K562 (cell line): ENCODE results near the gene CIB2. TPM values are rescaled to one million over a fixed set of nuclear protein-coding genes. Genes with fewer than 3 reads are reported as not detected.

Experiments
- ATAC-seq: fragments of 200-7000 bp; cut with Tn5 transposase; 3 replicates; pipeline ENCODE4 v1.9.1; 2020; ENCODE audit warnings: moderate library complexity
- BruUV-seq: library from RNA; stranded (reverse); fragments of 400-500 nt; replicated peaks from 2 replicates; lab custom pipeline; 2021; lab: Mats Ljungman, UMichigan
- CTCF ChIA-PET: fragments of 300-600 bp; formaldehyde crosslinking; extraction: SDS; loops from one replicate; lab custom pipeline; 2021; ENCODE audit warnings: low intra/inter-chr PET ratio; lab: Yijun Ruan, JAX
- POLR2A ChIA-PET: fragments of 300-600, 350-650 bp; sonication (Branson Sonifier 250); formaldehyde crosslinking; extraction: SDS; loops from one replicate; lab custom pipeline; 2021; ENCODE audit warnings: antibody characterized with exemption, inconsistent platforms; lab: Yijun Ruan, JAX
- DNase-seq, 4 experiments: peaks; one replicate each; pipeline versions ENCODE4 v3.0.0 to v3.0.0-alpha.2; 2011 to 2018; ENCODE audit warnings: low spot score in 3 of 4, mixed read lengths in 3 of 4; ENCODE audit errors: extremely low read depth in 1 of 4
- FAIRE-seq: peaks from 2 replicates; lab custom pipeline; 2011; peaks lifted over from hg19 to GRCh38; lab: Jason Lieb, UNC
- H2AFZ ChIP-seq: 2 replicates; pipeline ENCODE4 v1.6.0; 2011; ENCODE audit warnings: low read depth, low read length, control low read depth, inconsistent platforms
- H3K27ac ChIP-seq: fragments of 200-600 bp; 3 replicates; pipeline ENCODE4 v1.8.0; 2011; ENCODE audit warnings: low read depth, mild to moderate bottlenecking, control low read depth, inconsistent platforms, low read length, moderate library complexity, mixed read lengths; ENCODE audit errors: extremely low read depth
- H3K27me3 ChIP-seq, 2 experiments: fragments of 300-600 bp in 1 of 2; 2 replicates in 1 of 2; 3 replicates in 1 of 2; pipeline versions ENCODE4 v1.6.0 to v1.8.0; 2011; ENCODE audit warnings: inconsistent platforms in 2 of 2, low read length in 2 of 2, mild to moderate bottlenecking in 1 of 2, mixed read lengths in 1 of 2, moderate library complexity in 1 of 2; ENCODE audit not compliant: control insufficient read depth in 2 of 2, insufficient read depth in 2 of 2
- H3K36me3 ChIP-seq: fragments of 300-600 bp; 3 replicates; pipeline ENCODE4 v1.8.0; 2011; ENCODE audit warnings: mild to moderate bottlenecking, low read length, inconsistent platforms; ENCODE audit not compliant: control insufficient read depth, insufficient read depth
- H3K4me1 ChIP-seq, 2 experiments: fragments of 200-600 bp in 1 of 2; replicated peaks in 1 of 2; 2 replicates in 1 of 2; 3 replicates in 1 of 2; pipeline versions ENCODE4 v1.5.1 to v1.8.0; 2011; ENCODE audit warnings: inconsistent platforms in 2 of 2, low read length in 2 of 2, mild to moderate bottlenecking in 1 of 2, mixed read lengths in 1 of 2, moderate library complexity in 1 of 2; ENCODE audit not compliant: control insufficient read depth in 2 of 2, insufficient read depth in 2 of 2
- H3K4me2 ChIP-seq: 2 replicates; pipeline ENCODE4 v1.6.1; 2011; ENCODE audit warnings: low read length, control low read depth, inconsistent platforms, mixed read lengths; ENCODE audit not compliant: insufficient read depth
- H3K4me3 ChIP-seq: fragments of 200-600 bp; sonication (generic), shearing (Covaris generic); 2 replicates; pipeline ENCODE4 v1.5.1; 2016; ENCODE audit warnings: control low read depth, inconsistent platforms
- H3K79me2 ChIP-seq: fragments of 200-600 bp; 3 replicates; pipeline ENCODE4 v1.8.0; 2011; ENCODE audit warnings: low read length, inconsistent platforms; ENCODE audit not compliant: control insufficient read depth, insufficient read depth
- H3K9ac ChIP-seq, 2 experiments: 2 replicates each; pipeline versions ENCODE4 v1.6.0 to v1.6.1; 2011; ENCODE audit warnings: low read depth in 2 of 2, low read length in 2 of 2, control low read depth in 1 of 2, inconsistent platforms in 1 of 2, mild to moderate bottlenecking in 1 of 2, mixed read lengths in 1 of 2; ENCODE audit not compliant: insufficient read depth in 1 of 2
- H3K9me1 ChIP-seq: one replicate; pipeline ENCODE4 v1.6.0; 2011; ENCODE audit warnings: inconsistent platforms, mild to moderate bottlenecking, low read length, moderate library complexity; ENCODE audit not compliant: control insufficient read depth, insufficient read depth
- H3K9me3 ChIP-seq: replicated peaks from 2 replicates; pipeline ENCODE4 v1.5.1; 2011; ENCODE audit warnings: low read depth, low read length, inconsistent platforms; ENCODE audit not compliant: control insufficient read depth, insufficient read depth
- H4K20me1 ChIP-seq: replicated peaks from 2 replicates; pipeline ENCODE4 v1.6.1; 2011; ENCODE audit warnings: low read length, inconsistent platforms, mixed read lengths; ENCODE audit not compliant: control insufficient read depth, insufficient read depth
- ARNT ChIP-seq, 2 experiments: fragments of 450-650 bp; IDR thresholded peaks; 2 replicates each; pipeline ENCODE4 v1.6.1; 2016; ENCODE audit warnings: mild to moderate bottlenecking in 1 of 2
- ATF1 ChIP-seq, 2 experiments: fragments of 450-650 bp in 1 of 2; IDR thresholded peaks; 2 replicates each; pipeline ENCODE4 v1.6.1; 2016; ENCODE audit warnings: missing compliant biosample characterization in 1 of 2, missing genetic modification characterization in 1 of 2
- ATF3 ChIP-seq, 2 experiments: fragments of 450-650 bp in 1 of 2; sonication (generic) in 1 of 2; formaldehyde crosslinking in 1 of 2; IDR thresholded peaks in 1 of 2; conservative IDR thresholded peaks in 1 of 2; 2 replicates each; pipeline versions ENCODE4 v1.6.1 to v1.8.1; 2016 to 2023; ENCODE audit warnings: mild to moderate bottlenecking in 2 of 2, moderate library complexity in 2 of 2, inconsistent platforms in 1 of 2, missing genetic modification reagents in 1 of 2
- CBX3 ChIP-seq, 2 experiments: IDR thresholded peaks; 1 replicate in 1 of 2; 2 replicates in 1 of 2; pipeline ENCODE4 v1.6.1; 2012; ENCODE audit warnings: inconsistent platforms in 2 of 2, low read length in 2 of 2, borderline replicate concordance in 1 of 2, control low read depth in 1 of 2
- CEBPB ChIP-seq: fragments of 450-650 bp; IDR thresholded peaks from 2 replicates; pipeline ENCODE4 v1.6.1; 2016; ENCODE audit warnings: missing genetic modification characterization, missing compliant biosample characterization
- CEBPG ChIP-seq, 3 experiments: fragments of 200-800 bp in 1 of 3; sonication (Bioruptor generic) in 1 of 3; sonication (generic) in 1 of 3; formaldehyde crosslinking in 1 of 3; IDR thresholded peaks in 2 of 3; conservative IDR thresholded peaks in 1 of 3; 2 replicates each; pipeline versions ENCODE4 v1.6.1 to v1.8.0; 2016 to 2022; ENCODE audit warnings: missing compliant biosample characterization in 2 of 3, missing genetic modification characterization in 2 of 3, mild to moderate bottlenecking in 1 of 3, missing genetic modification reagents in 1 of 3
- ETV6 ChIP-seq, 3 experiments: fragments of 150-350 bp in 1 of 3; sonication (generic) in 1 of 3; formaldehyde crosslinking in 1 of 3; IDR thresholded peaks; 2 replicates each; pipeline versions ENCODE4 v1.6.1 to v1.8.0; 2014 to 2022; ENCODE audit warnings: borderline replicate concordance in 2 of 3, low read depth in 2 of 3, antibody characterized with exemption in 1 of 3, low read length in 1 of 3, mild to moderate bottlenecking in 1 of 3, missing genetic modification reagents in 1 of 3
- ZFPM2 ChIP-seq: fragments of 250-450 bp; sonication (Bioruptor Pico); IDR thresholded peaks from 2 replicates; pipeline ENCODE4 v1.5.1; 2022; ENCODE audit warnings: mild to moderate bottlenecking
- WGBS: fragments of 100-300 bp; shearing (Covaris generic); methylation state at CpG from one replicate; pipeline ENCODE4 v1.1.6; 2016; ENCODE audit warnings: low coverage, mixed read lengths; ENCODE audit not compliant: insufficient coverage; ENCODE audit errors: missing lambda C conversion rate; 5-methylcytosine and 5-hydroxymethylcytosine counted together
- in situ Hi-C: fragments of 300-500 bp; cut with MboI; formaldehyde crosslinking; loops from 4 replicates; pipeline ENCODE4 v1.15.0; 2018; ENCODE audit warnings: inconsistent platforms, mixed read lengths
- intact Hi-C: fragments of 100-400 bp; cut with micrococcal nuclease; formaldehyde crosslinking; loops from 2 replicates; pipeline ENCODE4 v1.14.2; 2022
- polyA plus RNA-seq, 8 experiments: library from polyadenylated mRNA; depleted of rRNA in 4 of 8; stranded (reverse) in 5 of 8; unstranded in 3 of 8; fragments of >200 nt; fragmentation: Nextera tagmentation in 2 of 8; fragmentation: Illumina TruSeq in 1 of 8; extraction: Ambion mirVana in 2 of 8; extraction: Trizol in 1 of 8; gene quantifications; 2 replicates each; pipeline versions ENCODE4 v1.2.1 to v1.2.3, GENCODE V29; 2011 to 2014; ENCODE audit warnings: inconsistent platforms in 1 of 8, missing spikeins in 1 of 8
- total RNA-seq, 7 experiments: library from RNA; depleted of rRNA in 6 of 7; stranded (reverse); fragments of >200 nt in 6 of 7; fragmentation: Illumina TruSeq in 2 of 7; extraction: Trizol in 2 of 7; gene quantifications; 2 replicates each; pipeline versions ENCODE4 v1.2.1 to v1.2.3, GENCODE V29; 2011 to 2021; ENCODE audit warnings: low replicate concordance in 1 of 7

CIB2 gene
- total and polyA plus RNA-seq, 9 of the 15 experiments (the other 6 are each of a cell fraction or from before 2014, with no cell fraction given), result 1.5 to 37.4 (median 19.4) TPM

- no TSS peak for BruUV-seq
- peaks cover 2% of the 10 kb centered on the region for H4K20me1 ChIP-seq
- no peak overlapping the region for H3K4me3 ChIP-seq
- peak; percentile 11 for FAIRE-seq
- no peak overlapping the region for H3K27ac ChIP-seq
- peak in 1 of 4 experiments; percentile 17 for DNase-seq
- H3K27me3 ChIP-seq, result no peaks in the 10 kb centered on the region
- no peaks in the 10 kb centered on the region for H3K9me3 ChIP-seq
- peaks cover 20 to 23% of the 10 kb centered on the region in 2 experiments; a peak in 4 of 5 replicates for H3K4me1 ChIP-seq
- POLR2A ChIA-PET, result interaction anchor here (0.7 to 1.6 kb wide), 5 partner anchors 9 to 85 kb away, joined by 3 to 6 read pairs (median 3); no protein-coding TSS in a partner anchor
- no peak for ATAC-seq
- H3K9me1 ChIP-seq, result no peaks in the 10 kb centered on the region
- TF ChIP-seq CBX3 (IDR thresholded peaks at IDR 0.05; ENCODE audit: borderline replicate concordance in 1 of 2, low read length in 2 of 2) (no peak), CEBPG (CRISPR knock-in tag; IDR thresholded peaks at IDR 0.05) (0 out of 2 replicates have a peak, but pooled peaks have one; percentile 26), CEBPG (tag; conservative IDR thresholded peaks at IDR 0.05 in 1 of 2, IDR thresholded peaks at IDR 0.05 in 1 of 2) (peak in 1 of 2 experiments; percentile 31; a peak in 1 of 4 replicates), CEBPB (tag) (peak; percentile 77), ATF1 (CRISPR knock-in tag; IDR thresholded peaks at IDR 0.05) (no peak), ATF1 (tag; IDR thresholded peaks at IDR 0.05) (0 out of 2 replicates have a peak, but pooled peaks have one; percentile 7), ARNT (IDR thresholded peaks at IDR 0.05) (peak in 1 of 2 experiments; percentile 34; a peak in 1 of 4 replicates), ETV6 (IDR thresholded peaks at IDR 0.05; ENCODE audit: borderline replicate concordance in 1 of 2, low read depth in 2 of 2, low read length in 1 of 2) (no peak), ETV6 (CRISPR knock-in tag; IDR thresholded peaks at IDR 0.05; ENCODE audit: borderline replicate concordance) (no peak), ZFPM2 (CRISPR knock-in tag) (no peak), ATF3 (IDR thresholded peaks at IDR 0.05) (peak; percentile 33; the same call in 1 of the 2 replicates), ATF3 (CRISPR knock-in tag; conservative IDR thresholded peaks at IDR 0.05) (no peak)
- TF ChIP-seq, all 486 proteins: peak for 5
- Histone ChIP-seq H3K79me2 (peaks cover 23% of the 10 kb centered on the region), H3K36me3 (peaks cover 6% of the 10 kb centered on the region; the same call in 1 of the 3 replicates), H2AFZ (0 out of 2 replicates have a peak overlapping the region, but pooled peaks have one; percentile 1), H3K4me2 (peak overlapping the region; percentile 3; the same call in 1 of the 2 replicates), H3K9ac (no peak overlapping the region; a peak in 1 of 4 replicates)
- in situ Hi-C loops, result no loop called here
- 41% methylated on average over 4 of the region's 4 CpGs for WGBS
- intact Hi-C loops, result no loop called here
- CTCF ChIA-PET, result no interaction called here
These were observed 15.3 kb upstream of the CIB2 start for GRCh38 chr15:78146425-78147154.
